Measurements from ENCODE around the gene CHRNA1. TPM values are rescaled to one million over a fixed set of nuclear protein-coding genes. Genes with fewer than 3 reads are reported as not detected.

The CHRNA1 gene
- total RNA-seq, result not detected

GRCh38 chr2:174764280-174765255, at the start of gene CHRNA1:
Gene CHRNA1 (minus strand): TSS chr2:174764472. CDS start chr2:174764394, 78 bp downstream.
- TF ChIP-seq POLR2AphosphoS5 (IDR thresholded peaks at IDR 0.05) (no peak), EP300 (IDR thresholded peaks at IDR 0.05) (no peak), CTCF (IDR thresholded peaks at IDR 0.05) (no peak), POLR2A (IDR thresholded peaks at IDR 0.05) (no peak)
- H3K27me3 ChIP-seq, result no peaks in the 10 kb centered on the region
- H3K27ac ChIP-seq, result no peak within 1 kb of the TSS
- no peaks in the 10 kb centered on the region for H3K9me3 ChIP-seq
- H3K4me1 ChIP-seq, result no peaks in the 10 kb centered on the region
- 85% methylated on average over 7 of the region's 13 CpGs; no CpG with 5 or more reads in 1 of the 2 donors for WGBS, 2 donors (ENCODE audit: low coverage in 1 of 2)
- no peak within 1 kb of the TSS for H3K4me3 ChIP-seq
- no peaks in the 10 kb centered on the region for H3K36me3 ChIP-seq
- ATAC-seq, result no peak

GRCh38 chr2:174812037-174812436, 47.8 kb upstream of the CHRNA1 start:
- no peaks in the 10 kb centered on the region for H3K27me3 ChIP-seq
- ATAC-seq, result no peak
- WGBS, 2 donors (ENCODE audit: low coverage in 1 of 2), result 96 to 98% methylated on average over 7 of the region's 7 CpGs
- TF ChIP-seq POLR2A (IDR thresholded peaks at IDR 0.05), result no peak
- TF ChIP-seq POLR2AphosphoS5 (IDR thresholded peaks at IDR 0.05), result no peak
- TF ChIP-seq CTCF (IDR thresholded peaks at IDR 0.05), result no peak
- no peak for TF ChIP-seq EP300 (IDR thresholded peaks at IDR 0.05)
- no peak overlapping the region for H3K27ac ChIP-seq
- peaks cover 0 to 23% of the 10 kb centered on the region in 2 donors for H3K36me3 ChIP-seq
- no peaks in the 10 kb centered on the region for H3K4me1 ChIP-seq
- no peaks in the 10 kb centered on the region for H3K9me3 ChIP-seq
- H3K4me3 ChIP-seq, result no peak overlapping the region

GRCh38 chr2:174807931-174808330, 43.7 kb upstream of the CHRNA1 start:
- no peak overlapping the region for H3K27ac ChIP-seq
- 60 to 81% methylated on average over 1 of the region's 1 CpG for WGBS, 2 donors (ENCODE audit: low coverage in 1 of 2)

GRCh38 chr2:174805803-174806202, 41.5 kb upstream of the CHRNA1 start:
- ATAC-seq, result no peak
- WGBS, 2 donors (ENCODE audit: low coverage in 1 of 2), result 83 to 100% methylated on average over 1 of the region's 1 CpG
- no peaks in the 10 kb centered on the region for H3K9me3 ChIP-seq
- no peaks in the 10 kb centered on the region for H3K27me3 ChIP-seq
- H3K4me3 ChIP-seq, result no peak overlapping the region
- no peaks in the 10 kb centered on the region for H3K4me1 ChIP-seq
- TF ChIP-seq EP300 (IDR thresholded peaks at IDR 0.05) (no peak), CTCF (IDR thresholded peaks at IDR 0.05) (no peak), POLR2AphosphoS5 (IDR thresholded peaks at IDR 0.05) (no peak)
- H3K27ac ChIP-seq, result no peak overlapping the region
- peaks cover 0 to 22% of the 10 kb centered on the region in 2 donors for H3K36me3 ChIP-seq

More at GRCh38 chr2:174807931-174808330, 43.7 kb upstream of the CHRNA1 start:
- TF ChIP-seq EP300 (IDR thresholded peaks at IDR 0.05), result no peak
- TF ChIP-seq POLR2AphosphoS5 (IDR thresholded peaks at IDR 0.05), result no peak
- no peak for TF ChIP-seq CTCF (IDR thresholded peaks at IDR 0.05)
- no peak for TF ChIP-seq POLR2A (IDR thresholded peaks at IDR 0.05)
- Histone ChIP-seq H3K4me1 (no peaks in the 10 kb centered on the region), H3K36me3 (peaks cover 0 to 27% of the 10 kb centered on the region in 2 donors), H3K4me3 (no peak overlapping the region), H3K9me3 (no peaks in the 10 kb centered on the region), H3K27me3 (no peaks in the 10 kb centered on the region)
- no peak for ATAC-seq

GRCh38 chr2:174802459-174802858, 38.2 kb upstream of the CHRNA1 start:
- ATAC-seq, result no peak
- H3K27ac ChIP-seq, result no peak overlapping the region
- TF ChIP-seq POLR2AphosphoS5 (IDR thresholded peaks at IDR 0.05) (no peak), EP300 (IDR thresholded peaks at IDR 0.05) (no peak), POLR2A (IDR thresholded peaks at IDR 0.05) (no peak), CTCF (IDR thresholded peaks at IDR 0.05) (no peak)
- no peaks in the 10 kb centered on the region for H3K9me3 ChIP-seq
- H3K27me3 ChIP-seq, result no peaks in the 10 kb centered on the region
- H3K4me1 ChIP-seq, result no peaks in the 10 kb centered on the region
- H3K4me3 ChIP-seq, result no peak overlapping the region
- 83 to 98% methylated on average over 4 of the region's 4 CpGs for WGBS, 2 donors (ENCODE audit: low coverage in 1 of 2)
- H3K36me3 ChIP-seq, result peaks cover 0 to 26% of the 10 kb centered on the region in 2 donors
